GM21423 (cell line): Measurements from ENCODE around the gene PIGV.
A peak's percentile ranks its signal among the peaks of the same experiment; 100 is the strongest.
"Not testable (repeated sequence)": the region's sequence is repeated elsewhere in the genome, so short reads cannot be mapped to it uniquely, and the experiment has no call there.

Experiments
- ATAC-seq: cut with Tn5 transposase; IDR thresholded peaks from one replicate; pipeline ENCODE4 v1.9.1; 2021; ENCODE audit warnings: mild to moderate bottlenecking, moderate library complexity; ENCODE audit not compliant: unreplicated experiment

PIGV gene

DNA sequence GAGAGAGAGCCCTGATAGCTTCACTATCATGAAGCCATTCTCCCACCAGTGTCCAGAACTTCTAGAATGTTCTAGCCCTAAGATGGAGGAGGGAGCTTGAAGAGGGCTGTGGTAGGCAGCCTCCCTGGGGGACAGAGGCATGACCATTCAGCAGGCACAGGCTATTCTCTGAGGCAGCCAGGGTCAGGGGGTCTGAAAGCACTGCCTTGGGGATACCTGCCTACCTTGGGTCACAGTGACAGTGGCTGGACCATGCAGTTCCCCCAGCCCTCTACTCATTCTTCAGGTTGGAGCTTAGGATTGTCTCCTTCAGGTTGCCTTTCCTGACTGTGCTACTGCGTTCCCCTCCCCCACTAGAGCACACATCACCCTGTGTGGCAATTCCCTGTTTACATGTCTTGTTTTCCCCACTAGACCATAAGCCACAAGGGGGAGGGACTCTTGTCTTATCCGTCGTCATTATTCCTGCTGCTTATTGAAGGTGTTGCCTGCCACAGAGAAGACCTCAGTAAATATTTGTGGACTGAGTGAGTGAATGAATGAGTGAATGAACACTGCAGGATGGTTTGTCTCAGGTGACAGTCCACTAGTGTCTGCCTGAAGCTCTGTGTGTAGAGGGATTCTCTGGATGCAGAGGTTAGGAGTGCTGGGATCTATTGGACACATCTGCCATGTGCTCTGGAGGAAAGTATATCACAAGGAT lies 43.9 kb downstream of the PIGV start:
- no peak for ATAC-seq

DNA sequence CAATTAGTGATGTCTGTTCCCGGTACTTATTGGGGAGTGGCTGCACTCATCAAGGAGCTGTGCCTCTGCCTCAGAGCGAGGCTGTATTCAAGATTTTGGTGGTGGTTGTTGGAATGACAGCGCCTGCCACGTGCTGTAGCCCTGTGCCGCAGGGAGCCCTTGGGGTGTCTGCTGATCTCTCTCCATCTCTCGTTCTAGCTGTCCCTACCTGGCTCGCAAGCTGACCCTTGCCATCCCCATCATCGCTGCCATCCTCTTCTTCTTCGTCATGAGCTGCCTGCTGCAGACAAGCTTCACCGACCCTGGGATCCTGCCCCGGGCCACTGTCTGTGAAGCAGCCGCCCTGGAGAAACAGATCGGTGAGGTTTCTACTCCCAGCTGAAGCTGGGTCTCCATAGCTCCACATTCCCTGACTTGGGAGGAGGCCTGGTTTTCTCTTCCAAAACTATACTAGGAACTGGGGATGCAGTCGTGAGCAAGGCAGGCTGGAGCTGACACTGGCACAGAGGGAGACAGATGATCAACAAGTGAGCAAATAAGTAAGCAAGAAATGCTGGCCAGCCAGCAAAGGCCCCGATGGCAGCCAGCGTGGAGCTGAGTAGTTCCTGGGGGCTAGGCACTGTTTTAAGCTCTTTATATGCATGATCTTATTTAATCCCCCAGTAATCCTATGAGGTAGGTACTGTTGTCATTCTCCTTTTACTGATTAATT lies 44.7 kb downstream of the PIGV start:
- ATAC-seq, result no peak

DNA sequence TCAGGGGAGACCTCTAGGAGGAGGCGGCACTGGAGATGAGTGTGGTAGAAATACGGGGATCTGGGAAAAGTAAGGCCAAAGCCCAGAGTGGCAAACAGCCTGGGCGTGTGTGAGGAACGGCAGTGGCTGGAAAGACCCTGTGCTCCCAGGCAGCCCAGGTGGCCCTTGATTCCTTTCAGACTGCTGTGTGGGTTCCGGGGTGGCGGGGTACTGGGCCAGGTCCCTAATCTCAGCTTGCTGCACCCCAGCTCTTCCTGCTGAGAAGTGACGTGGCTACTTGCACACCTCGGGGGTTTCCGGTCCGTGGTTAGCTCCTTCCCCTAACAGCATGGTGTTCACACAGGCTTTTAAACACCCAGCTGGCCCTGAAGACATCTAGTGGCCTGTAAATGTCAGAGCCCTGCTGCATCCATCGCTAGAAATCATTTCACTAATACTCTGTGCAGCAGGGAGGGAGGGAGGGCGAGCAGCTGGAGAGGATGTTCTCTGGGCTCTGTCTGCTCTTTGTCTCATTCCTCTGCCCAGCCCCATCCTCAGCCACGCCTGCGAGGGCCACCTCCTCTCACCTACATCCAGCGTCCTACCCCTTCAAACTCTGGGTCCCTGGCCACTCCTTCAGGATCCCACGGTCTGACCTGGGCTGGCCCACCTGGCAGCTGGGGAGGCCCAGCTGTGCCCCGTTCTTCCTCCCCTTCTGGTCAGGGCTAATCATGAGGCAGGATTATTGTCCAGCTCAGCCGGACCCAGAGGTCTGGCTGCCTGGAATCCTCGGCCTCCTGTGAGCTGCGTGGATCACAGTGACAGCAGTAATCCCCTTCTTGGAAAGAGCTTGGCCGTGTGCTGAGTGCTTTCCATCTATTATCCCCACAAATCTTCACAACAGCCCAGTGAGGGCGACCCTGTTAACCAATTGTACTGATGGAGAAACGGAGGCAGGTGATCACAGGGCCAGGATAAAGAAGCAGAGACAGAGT lies 46.0 kb downstream of the PIGV start:
- peak; percentile 79 for ATAC-seq

DNA sequence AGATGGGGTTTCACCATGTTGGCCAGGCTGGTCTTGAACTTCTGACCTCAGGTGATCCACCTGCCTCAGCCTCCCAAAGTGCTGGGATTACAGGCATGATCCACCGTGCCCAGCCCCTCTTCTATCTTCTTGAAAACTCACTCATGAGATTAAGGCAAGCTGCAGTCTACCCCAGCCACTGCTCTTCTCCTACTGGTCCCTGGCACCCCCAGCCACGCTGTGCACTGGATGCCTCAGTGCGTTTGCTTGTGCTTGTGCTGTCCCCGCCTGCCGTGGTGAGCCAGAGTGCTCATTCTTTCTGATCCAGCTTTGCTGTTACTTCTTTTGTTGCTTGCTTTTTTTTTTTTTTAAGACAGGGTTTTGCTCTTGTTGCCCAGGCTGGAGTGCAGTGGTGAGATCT lies 49.9 kb downstream of the PIGV start:
- ATAC-seq, result not testable (repeated sequence)

DNA sequence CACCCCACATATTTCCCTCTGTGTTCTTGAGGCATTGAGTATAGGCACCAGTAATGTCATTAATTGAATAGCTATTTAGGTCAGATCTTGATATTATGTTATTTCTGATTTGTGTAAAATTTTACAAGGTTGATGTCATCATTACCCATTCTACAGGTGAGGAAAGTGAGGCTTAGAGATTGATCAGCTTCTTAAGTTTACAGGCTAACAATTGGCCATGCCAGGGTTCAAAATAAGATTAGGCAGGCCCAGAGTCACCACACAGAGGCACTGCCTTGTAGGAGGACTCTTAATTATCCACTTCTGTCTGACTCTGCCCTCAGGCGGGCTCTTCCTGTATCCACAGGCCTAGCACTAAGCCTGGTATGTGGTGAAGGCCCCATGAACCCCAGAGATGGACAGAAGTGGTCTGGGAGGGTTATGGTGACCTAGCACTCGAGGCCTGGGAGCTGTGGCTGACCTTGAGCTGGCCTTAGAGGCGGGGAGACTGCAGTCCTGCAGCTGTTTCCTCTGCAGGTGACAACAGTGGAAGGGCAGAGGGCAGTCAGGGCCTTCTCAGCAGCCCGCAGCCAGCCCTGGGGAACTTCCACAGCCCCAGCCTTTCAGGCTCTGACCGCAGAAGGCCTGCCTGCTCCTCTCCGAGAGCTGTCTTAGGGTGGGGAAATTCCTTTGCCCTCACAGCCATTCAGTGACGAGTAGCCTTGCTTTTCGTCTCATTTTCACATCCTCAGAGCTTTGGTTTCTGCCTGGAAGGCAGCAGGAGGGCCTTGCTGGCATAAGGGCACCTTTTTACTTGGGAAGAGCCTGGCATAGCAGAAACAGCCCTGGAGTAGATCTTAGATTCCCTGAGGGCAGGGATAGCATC lies 51.0 kb downstream of the PIGV start:
- ATAC-seq, result peak; percentile 91

DNA sequence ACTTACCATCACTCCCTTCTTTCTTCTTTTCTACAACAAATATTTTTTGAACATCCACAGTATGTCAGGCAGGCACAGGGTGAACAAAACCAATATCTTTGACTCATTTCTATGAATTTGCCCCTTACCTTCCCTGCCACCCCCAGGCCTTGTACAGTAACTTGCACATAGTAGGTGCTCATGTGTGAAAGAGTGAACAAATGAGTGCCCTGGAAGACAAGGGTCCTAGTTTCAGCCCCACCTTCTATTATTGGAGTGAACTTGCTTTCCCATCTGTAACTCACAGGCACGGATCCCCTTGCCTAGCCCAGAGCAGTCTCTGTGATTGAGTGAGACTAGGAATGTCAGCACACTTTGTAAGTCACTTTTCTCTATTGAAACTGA lies 51.6 kb downstream of the PIGV start:
- ATAC-seq, result peak; percentile 19

DNA sequence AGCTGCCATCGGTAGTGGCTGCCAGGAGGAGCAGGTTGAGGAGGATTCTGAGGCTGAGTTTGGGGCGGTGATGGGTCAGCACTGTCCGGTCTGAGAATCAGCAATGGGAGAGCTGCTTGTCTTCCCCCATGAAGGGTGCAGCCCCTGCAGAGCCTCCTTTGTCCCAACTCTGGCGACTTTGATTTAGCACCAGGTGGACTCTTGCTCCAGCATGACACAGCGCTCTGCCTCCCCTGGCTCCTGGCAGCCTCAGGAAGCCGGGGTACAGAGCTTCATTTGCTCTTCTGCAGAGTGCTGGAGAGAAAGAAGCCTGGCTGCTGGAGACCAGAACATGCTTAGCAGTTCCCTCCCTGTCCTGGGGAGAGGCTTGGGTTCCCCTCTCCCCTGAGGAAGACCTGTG lies 52.0 kb downstream of the PIGV start:
- no peak for ATAC-seq

DNA sequence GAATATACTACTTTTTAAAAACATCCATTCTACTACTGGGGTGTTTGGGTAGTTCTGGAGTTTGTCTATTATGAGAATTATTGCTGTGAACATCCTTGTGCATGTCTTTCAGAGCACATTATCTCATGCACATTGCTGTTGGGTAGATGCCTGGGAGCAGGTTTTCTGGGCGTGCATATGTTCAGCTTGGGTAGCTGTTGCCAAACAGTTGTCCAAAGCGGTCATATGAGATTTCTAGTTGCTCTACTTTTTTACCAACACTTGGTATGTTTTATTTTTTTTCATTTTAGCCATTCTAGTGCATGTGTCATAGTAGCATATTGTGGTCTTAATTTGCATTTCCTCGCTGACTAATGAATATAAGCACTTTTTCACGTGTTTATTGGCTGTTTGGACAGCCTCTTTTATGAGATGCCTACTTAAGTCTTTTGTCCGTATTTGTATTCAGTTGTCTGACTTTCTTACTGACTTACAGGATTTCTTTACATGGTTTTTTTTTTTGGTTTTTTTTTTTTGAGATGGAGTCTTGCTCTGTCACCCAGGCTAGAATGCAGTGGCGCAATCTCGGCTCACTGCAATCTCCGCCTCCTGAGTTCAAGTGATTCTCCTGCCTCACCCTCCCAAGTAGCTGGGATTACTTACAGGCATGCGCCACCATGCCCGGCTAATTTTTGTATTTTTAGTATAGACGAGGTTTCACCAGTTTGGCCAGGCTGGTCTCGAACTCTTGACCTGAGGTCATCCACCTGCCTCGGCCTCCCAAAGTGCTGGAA lies 56.9 kb downstream of the PIGV start:
- ATAC-seq, result no peak

DNA sequence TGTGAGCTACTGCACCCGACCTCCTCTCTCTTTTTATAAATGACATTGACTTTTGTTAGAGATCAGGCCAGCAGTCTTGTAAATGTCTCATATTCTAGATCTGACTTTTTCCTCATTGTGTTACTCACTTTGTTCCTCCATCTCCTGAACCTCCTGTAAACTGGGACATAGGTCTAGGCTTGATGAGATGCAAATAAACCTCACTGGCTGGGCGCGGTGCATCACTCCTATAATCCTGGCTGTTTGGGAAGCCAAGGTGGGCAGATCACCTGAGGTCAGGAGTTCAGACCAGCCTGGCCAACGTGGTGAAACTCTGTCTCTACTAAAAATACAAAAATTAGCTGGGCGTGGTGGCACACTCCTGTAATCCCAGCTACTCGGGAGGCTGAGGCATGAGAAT lies 60.1 kb downstream of the PIGV start:
- ATAC-seq, result not testable (repeated sequence)
